ENCODE results near the gene COL18A1. TPM values are rescaled to one million over a fixed set of nuclear protein-coding genes. Genes with fewer than 3 reads are reported as not detected.

COL18A1 gene
- total and polyA plus RNA-seq, 2 of the 8 experiments (the other 6 are each of a cell fraction or from before 2014, with no cell fraction given), result 145 to 201 TPM

GRCh38 chr21:45521241-45521640 lies 116.3 kb downstream of the COL18A1 start:
- Histone ChIP-seq H2AFZ (ENCODE audit: low read length) (no peak overlapping the region), H2BK15ac (ENCODE audit: low read length) (no peak overlapping the region), H2AK5ac (ENCODE audit: low read depth, low read length) (no peak overlapping the region), H4K20me1 (replicated peaks in 1 of 2; ENCODE audit: control insufficient read depth in 1 of 2, insufficient read depth in 2 of 2, low read length in 2 of 2) (peaks cover 3 to 6% of the 10 kb centered on the region in 2 experiments), H3K27ac (ENCODE audit: low read depth, low read length) (no peak overlapping the region), H3K79me2 (ENCODE audit: control insufficient read depth in 1 of 2, insufficient read depth in 2 of 2, low read length in 2 of 2) (no peaks in the 10 kb centered on the region), H3K27me3 (replicated peaks in 1 of 4; ENCODE audit: control insufficient read depth in 3 of 4, extremely low read depth in 1 of 4, insufficient read depth in 3 of 4, low read length in 3 of 4) (no peaks in the 10 kb centered on the region), H3K9me3 (ENCODE audit: insufficient read depth in 2 of 2, low read depth in 1 of 2, low read length in 1 of 2) (peaks cover 0 to 22% of the 10 kb centered on the region in 2 experiments), H4K8ac (ENCODE audit: extremely low read depth, insufficient read depth, low read length) (no peak overlapping the region), H3K23me2 (ENCODE audit: low read depth, low read length) (no peaks in the 10 kb centered on the region; the same call in 1 of the 2 replicates), H3K4me2 (ENCODE audit: insufficient read depth in 1 of 2, low read depth in 2 of 2, low read length in 2 of 2) (no peak overlapping the region), H3K4ac (replicated peaks; ENCODE audit: insufficient read length, low read depth, low read length) (no peak overlapping the region), H4K91ac (replicated peaks; ENCODE audit: insufficient read length, low read length) (no peak overlapping the region), H2BK12ac (ENCODE audit: low read depth, low read length) (no peak overlapping the region), H2BK20ac (ENCODE audit: low read length) (no peak overlapping the region), H4K5ac (ENCODE audit: insufficient read length, low read depth, low read length) (no peak overlapping the region), H3K79me1 (ENCODE audit: low read depth, low read length) (no peaks in the 10 kb centered on the region), H3K4me3 (ENCODE audit: extremely low read depth in 1 of 4, insufficient read depth in 2 of 4, low read depth in 3 of 4, low read length in 4 of 4) (no peak overlapping the region), H3K36me3 (ENCODE audit: control insufficient read depth in 2 of 4, insufficient read depth in 4 of 4, low read length in 3 of 4) (peaks cover 2 to 41% (median 14%) of the 10 kb centered on the region in 4 experiments; a peak in 4 of 8 replicates), H3K56ac (replicated peaks; ENCODE audit: insufficient read length, low read depth, low read length) (no peak overlapping the region), H3K14ac (ENCODE audit: insufficient read length) (no peak overlapping the region), H3K23ac (ENCODE audit: insufficient read length) (no peak overlapping the region), H3K9ac (replicated peaks in 1 of 4; ENCODE audit: extremely low read depth in 1 of 4, low read depth in 3 of 4, low read length in 3 of 4) (no peak overlapping the region), H2BK120ac (replicated peaks; ENCODE audit: low read depth, low read length) (no peak overlapping the region), H3K4me1 (replicated peaks in 1 of 4; ENCODE audit: control insufficient read depth in 3 of 4, insufficient read depth in 4 of 4, low read length in 3 of 4) (no peaks in the 10 kb centered on the region), H2BK5ac (ENCODE audit: low read depth, low read length) (no peak overlapping the region), H3K18ac (ENCODE audit: extremely low read depth, low read length) (no peak overlapping the region)
- TF ChIP-seq RFX5 (IDR thresholded peaks at IDR 0.05; ENCODE audit: borderline replicate concordance, low read depth, low read length) (no peak), ATF3 (IDR thresholded peaks at IDR 0.05; ENCODE audit: insufficient read depth, low read depth, low read length) (no peak), CBX5 (IDR thresholded peaks at IDR 0.05; ENCODE audit: low read depth, low read length) (no peak), ZNF274 (IDR thresholded peaks at IDR 0.05; ENCODE audit: borderline replicate concordance, extremely low read depth, low read length) (no peak), GABPA (IDR thresholded peaks at IDR 0.05; ENCODE audit: borderline replicate concordance, insufficient read depth, low read length) (no peak), GTF2F1 (IDR thresholded peaks at IDR 0.05; ENCODE audit: borderline replicate concordance, low read depth, low read length) (no peak), KDM5A (IDR thresholded peaks at IDR 0.05; ENCODE audit: low read length) (no peak), BACH1 (IDR thresholded peaks at IDR 0.05; ENCODE audit: low read length) (no peak), SP1 (IDR thresholded peaks at IDR 0.05; ENCODE audit: low read depth, low read length) (no peak), ASH2L (IDR thresholded peaks at IDR 0.05; ENCODE audit: low read length) (no peak)
- 92% methylated on average over 2 of the region's 2 CpGs; no CpG with 5 or more reads in 1 of the 2 experiments for WGBS, 2 experiments (ENCODE audit: extremely low coverage in 1 of 2, insufficient coverage in 1 of 2, insufficient read length in 1 of 2, insufficient replicate concordance in 2 of 2, low coverage in 1 of 2, low lambda C conversion rate in 2 of 2, missing lambda C conversion rate in 1 of 2)
- DNase-seq (ENCODE audit: low read depth in 1 of 2, low spot score in 2 of 2), result no peak
- no peak for FAIRE-seq
- POLR2A ChIA-PET (ENCODE audit: partially characterized antibody), result interaction anchor here (1.2 kb wide), 1 partner anchor 13 kb away, joined by 3 read pairs; no protein-coding TSS in a partner anchor
- CTCF ChIA-PET (ENCODE audit: partially characterized antibody), result no interaction called here

Data from H1 (cell line).